Stomach (tissue), 9 donors: Measurements from ENCODE around the gene EFCAB5. TPM values are rescaled to one million over a fixed set of nuclear protein-coding genes. Genes with fewer than 3 reads are reported as not detected.

Experiments used
- DNase-seq, 2 donors: peaks; one replicate each; pipeline versions ENCODE4 v3.0.0 to v3.0.0-alpha.2; 2013 to 2019
- H3K27ac ChIP-seq, 5 donors: fragments of 200-600 bp in 4 of 5; sonication (generic) in 4 of 5; one replicate each; pipeline ENCODE4 v1.5.1; 2013 to 2019; ENCODE audit warnings: mild to moderate bottlenecking in 1 of 5, moderate library complexity in 1 of 5
- H3K27me3 ChIP-seq, 3 donors: fragments of 200-600 bp; sonication (generic); one replicate each; pipeline ENCODE4 v1.5.1; 2017 to 2019; ENCODE audit warnings: mixed run types in 1 of 3
- H3K36me3 ChIP-seq, 4 donors: fragments of 200-600 bp; sonication (generic); 1 replicate in 3 of 4; 2 replicates in 1 of 4; pipeline ENCODE4 v1.5.1; 2016 to 2019
- H3K4me1 ChIP-seq, 4 donors: fragments of 200-600 bp; sonication (generic); one replicate each; pipeline ENCODE4 v1.5.1; 2016 to 2019
- H3K4me3 ChIP-seq, 4 donors: fragments of 200-600 bp; sonication (generic) in 3 of 4; one replicate each; pipeline ENCODE4 v1.5.1; 2016 to 2019; ENCODE audit warnings: mild to moderate bottlenecking in 1 of 4
- H3K9me3 ChIP-seq, 4 donors: fragments of 200-600 bp; sonication (generic); one replicate each; pipeline ENCODE4 v1.5.1; 2016 to 2019
- CTCF ChIP-seq, 7 experiments: fragments of 450-650 bp in 4 of 7; fragments of 200-600 bp in 3 of 7; sonication (generic) in 3 of 7; IDR thresholded peaks; one replicate each; pipeline ENCODE4 v1.5.1; 2016 to 2019; ENCODE audit warnings: antibody characterized with exemption in 7 of 7, control low read depth in 2 of 7, mild to moderate bottlenecking in 1 of 7
- EP300 ChIP-seq: sonication (generic); formaldehyde crosslinking; IDR thresholded peaks from one replicate; pipeline ENCODE4 v1.6.1; 2017; ENCODE audit warnings: antibody characterized with exemption
- POLR2A ChIP-seq, 4 donors: fragments of 450-650 bp; IDR thresholded peaks; one replicate each; pipeline ENCODE4 v1.6.1; 2016; ENCODE audit warnings: antibody characterized with exemption in 4 of 4, control low read depth in 2 of 4, mild to moderate bottlenecking in 1 of 4, moderate library complexity in 1 of 4
- POLR2AphosphoS5 ChIP-seq, 3 donors: sonication (generic); formaldehyde crosslinking; IDR thresholded peaks; one replicate each; pipeline ENCODE4 v1.6.1; 2016; ENCODE audit warnings: antibody characterized with exemption in 3 of 3
- WGBS, 5 donors: extraction: QIAGEN DNeasy Blood & Tissue Kit in 3 of 5; methylation state at CpG; one replicate each; pipeline versions ENCODE4 v1.1.5 to v1.1.7; 2013 to 2018; 5-methylcytosine and 5-hydroxymethylcytosine counted together
- intact Hi-C: fragments of 100-400 bp; cut with DNase I; formaldehyde crosslinking; loops from one replicate; pipeline ENCODE4 v1.15.1; 2023; ENCODE audit warnings: low total_unique reads
- polyA plus RNA-seq, 3 donors: library from polyadenylated mRNA; stranded (reverse); fragments of 200-250 nt; gene quantifications; one replicate each; pipeline ENCODE4 v1.2.3, GENCODE V29; 2013
- small RNA-seq, 4 donors: library from RNA; depleted of rRNA; stranded (forward); fragments of <200 nt; gene quantifications; one replicate each; pipeline ENCODE3, GENCODE V24; 2016
- total RNA-seq, 5 donors: library from RNA; depleted of rRNA; stranded (reverse); fragments of >200 nt; gene quantifications; one replicate each; pipeline versions ENCODE4 v1.1.0 to v1.2.3, GENCODE V29; 2014 to 2016
- donor health status: healthy with polysubstance abuse.
- donor health status: Bipolar disorder and iron deficiency.
- donor health status: healthy.

Gene EFCAB5
- total and polyA plus RNA-seq, 8 donors = 0.05 to 2.8 (median 1.4) TPM; not detected in 4

DNA sequence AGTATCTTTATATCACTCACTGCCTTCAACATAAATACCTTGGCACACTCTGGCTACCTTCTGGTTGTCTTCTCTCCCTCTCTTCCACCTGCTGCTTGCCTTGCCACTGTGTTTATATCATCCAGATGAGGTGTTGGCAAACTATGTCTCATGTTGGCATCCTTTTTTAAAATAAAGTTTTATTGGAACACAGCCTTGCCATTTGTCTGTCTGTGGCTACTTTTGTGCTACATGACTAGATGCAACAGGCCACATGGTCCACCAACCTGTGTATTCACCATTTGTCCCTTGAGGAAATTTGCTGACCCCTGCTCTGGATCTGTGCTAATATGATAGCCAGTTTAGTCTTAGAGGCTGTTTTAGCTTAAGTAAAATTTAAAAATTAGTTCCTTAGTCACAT, 212.0 kb downstream of the EFCAB5 start:
- Histone ChIP-seq H3K27ac (no peak overlapping the region), H3K27me3 (no peaks in the 10 kb centered on the region), H3K4me1 (peaks cover 0 to 1% (median 0%) of the 10 kb centered on the region in 4 donors), H3K9me3 (no peaks in the 10 kb centered on the region), H3K36me3 (peaks cover 0 to 31% (median 17%) of the 10 kb centered on the region in 4 donors), H3K4me3 (no peak overlapping the region)
- TF ChIP-seq EP300 (no peak), POLR2AphosphoS5 (IDR thresholded peaks at IDR 0.05) (no peak), CTCF (IDR thresholded peaks at IDR 0.05) (no peak), POLR2A (IDR thresholded peaks at IDR 0.05) (no peak)
- intact Hi-C loops = no loop called here
- no peak for DNase-seq

DNA sequence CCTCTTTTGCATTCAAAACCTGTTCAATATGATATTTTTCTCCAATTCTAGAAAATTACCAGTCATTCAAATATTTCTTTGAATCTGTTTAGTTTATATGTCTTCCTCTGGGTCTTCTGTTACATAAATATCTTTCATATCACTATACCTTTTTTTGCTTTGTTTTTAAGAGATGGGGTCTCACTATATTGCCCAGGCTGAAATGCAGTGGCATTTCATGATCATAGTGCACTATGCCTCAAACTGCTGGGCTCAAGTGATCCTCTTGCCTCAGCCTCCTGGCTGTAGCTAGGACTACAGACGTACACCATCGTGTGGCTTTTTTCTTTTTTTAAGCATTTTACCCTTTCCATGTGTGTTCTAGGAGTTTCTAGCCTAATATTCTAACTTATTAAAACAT, 214.0 kb downstream of the EFCAB5 start:
- H3K4me1 ChIP-seq = no peaks in the 10 kb centered on the region
- TF ChIP-seq CTCF (IDR thresholded peaks at IDR 0.05) (no peak), EP300 (no peak), POLR2A (IDR thresholded peaks at IDR 0.05) (no peak), POLR2AphosphoS5 (IDR thresholded peaks at IDR 0.05) (no peak)
- intact Hi-C loops = no loop called here
- peaks cover 0 to 36% (median 20%) of the 10 kb centered on the region in 4 donors for H3K36me3 ChIP-seq
- no peaks in the 10 kb centered on the region for H3K27me3 ChIP-seq
- DNase-seq = no peak
- no peak overlapping the region for H3K4me3 ChIP-seq
- WGBS, 5 donors = 95 to 99% (median 98%) methylated on average over 2 of the region's 2 CpGs
- peaks cover 0 to 7% (median 0%) of the 10 kb centered on the region in 4 donors for H3K9me3 ChIP-seq
- no peak overlapping the region for H3K27ac ChIP-seq

Small RNA genes within 50 kb of the gene (small RNA-seq; reads per million reads assigned to genes)
- gene AC104984.5 (0 reads per million in 4 donors), gene RNY4P13 (0 reads per million in 4 donors)

Other genes starting within 250 kb of the EFCAB5 start
- 10 to 100 TPM; 19.3 to 44.9 (median 35.0) TPM for gene SSH2, start 11.4 kb upstream of the EFCAB5 start, total RNA-seq
- 10 to 100 TPM in 2 of 3 donors, 1 to 10 TPM in 1; 7.8 to 21.0 (median 10.3) TPM for gene SSH2, start 11.4 kb upstream of the EFCAB5 start, polyA plus RNA-seq
- gene NSRP1, start 175.2 kb downstream of the EFCAB5 start, total RNA-seq = 100 to 1,000 TPM in 1 of 5 donors, 10 to 100 TPM in 3, 1 to 10 TPM in 1; 5.4 to 110 (median 21.6) TPM
- 10 to 100 TPM; 19.1 to 35.6 (median 33.1) TPM for gene NSRP1, start 175.2 kb downstream of the EFCAB5 start, polyA plus RNA-seq